Measurements from ENCODE around the gene CLIP2. TPM values are rescaled to one million over a fixed set of nuclear protein-coding genes. Genes with fewer than 3 reads are reported as not detected.

Gene CLIP2
- total and polyA plus RNA-seq, 3 experiments from 2014 or later, result 0.94 to 2.9 (median 2.4) TPM

- H3K4me1 ChIP-seq (ENCODE audit: insufficient read depth, low read length), result peaks cover 24% of the 10 kb centered on the region
- no peak overlapping the region for H3K27ac ChIP-seq (ENCODE audit: low read depth, low read length)
- no peaks in the 10 kb centered on the region for H3K27me3 ChIP-seq (ENCODE audit: insufficient read depth, low read length, poor library complexity, severe bottlenecking)
Observed at GRCh38 chr7:74288034-74288881, 949 bp upstream of the CLIP2 start.

GRCh38 chr7:74289659-74290552 lies 699 bp downstream of the CLIP2 start:
- Mint-ChIP-seq H3K4me3 (peak overlapping the region; percentile 55 to 87 (median 67)), H3K27me3 (peaks cover 0 to 3% of the 10 kb centered on the region in 2 donors), H3K9me3 (no peaks in the 10 kb centered on the region), H3K36me3 (peaks cover 0 to 1% (median 0%) of the 10 kb centered on the region in 3 donors), H3K27ac (no peak overlapping the region), H3K4me1 (peaks cover 18 to 27% (median 24%) of the 10 kb centered on the region in 3 donors)
- H3K4me1 ChIP-seq (ENCODE audit: insufficient read depth, low read length), result peaks cover 24% of the 10 kb centered on the region
- peak; percentile 15 to 62 (median 40) for DNase-seq
- H3K27me3 ChIP-seq (ENCODE audit: insufficient read depth, low read length, poor library complexity, severe bottlenecking), result no peaks in the 10 kb centered on the region
- no peaks in the 10 kb centered on the region for H3K9me3 ChIP-seq (ENCODE audit: low read length)
- CTCF ChIA-PET, result interaction anchor here (1.0 kb wide), 1 partner anchor 111 kb away, joined by 5 read pairs; no protein-coding TSS in a partner anchor
- H3K27ac ChIP-seq (ENCODE audit: low read depth, low read length), result no peak overlapping the region
- H3K36me3 ChIP-seq (ENCODE audit: insufficient read depth, low read length), result no peaks in the 10 kb centered on the region
- POLR2A ChIA-PET, result interaction anchor here (1.5 kb wide), 1 partner anchor 20 kb away, joined by 6 read pairs; no protein-coding TSS in a partner anchor
- peak overlapping the region; percentile 32 for H3K4me3 ChIP-seq (ENCODE audit: low read length)

More at GRCh38 chr7:74288034-74288881, 949 bp upstream of the CLIP2 start:
- Mint-ChIP-seq H3K4me1 (peaks cover 18 to 24% (median 23%) of the 10 kb centered on the region in 3 donors), H3K9me3 (no peaks in the 10 kb centered on the region), H3K4me3 (peak overlapping the region; percentile 86 to 93 (median 88)), H3K27me3 (peaks cover 4 to 11% of the 10 kb centered on the region in 2 donors), H3K36me3 (peaks cover 0 to 1% (median 0%) of the 10 kb centered on the region in 3 donors), H3K27ac (peak overlapping the region in 6 of 8 donors; percentile 50 to 91 (median 78))
- Histone ChIP-seq H3K36me3 (ENCODE audit: insufficient read depth, low read length) (no peaks in the 10 kb centered on the region), H3K9me3 (ENCODE audit: low read length) (no peaks in the 10 kb centered on the region), H3K4me3 (ENCODE audit: low read length) (peak overlapping the region; percentile 49)
- no peak for DNase-seq
- ChIA-PET POLR2A (interaction anchor here (1.0 to 1.5 kb wide), 2 partner anchors 17 to 18 kb away, joined by 3 to 6 read pairs; no protein-coding TSS in a partner anchor), CTCF (interaction anchor here (0.9 to 2.2 kb wide), 5 partner anchors 13 to 113 kb away, joined by 3 to 6 read pairs (median 4); no protein-coding TSS in a partner anchor)

GRCh38 chr7:74290553-74290950 lies 1.3 kb downstream of the CLIP2 start:
- peak overlapping the region; percentile 32 for H3K4me3 ChIP-seq (ENCODE audit: low read length)
- H3K36me3 Mint-ChIP-seq, result peaks cover 0 to 1% (median 0%) of the 10 kb centered on the region in 3 donors
- H3K36me3 ChIP-seq (ENCODE audit: insufficient read depth, low read length), result no peaks in the 10 kb centered on the region
- peaks cover 18 to 27% (median 24%) of the 10 kb centered on the region in 3 donors for H3K4me1 Mint-ChIP-seq
- H3K9me3 ChIP-seq (ENCODE audit: low read length), result no peaks in the 10 kb centered on the region
- peak overlapping the region; percentile 53 to 87 (median 70) for H3K4me3 Mint-ChIP-seq
- peaks cover 0 to 3% of the 10 kb centered on the region in 2 donors for H3K27me3 Mint-ChIP-seq
- H3K9me3 Mint-ChIP-seq, result no peaks in the 10 kb centered on the region
- POLR2A ChIA-PET, result no interaction called here
- H3K27me3 ChIP-seq (ENCODE audit: insufficient read depth, low read length, poor library complexity, severe bottlenecking), result no peaks in the 10 kb centered on the region
- no peak for DNase-seq
- CTCF ChIA-PET, result no interaction called here
- no peak overlapping the region for H3K27ac ChIP-seq (ENCODE audit: low read depth, low read length)
- peaks cover 24% of the 10 kb centered on the region for H3K4me1 ChIP-seq (ENCODE audit: insufficient read depth, low read length)
- H3K27ac Mint-ChIP-seq, result peak overlapping the region in 4 of 8 donors; percentile 8 to 96 (median 72)

- DNase-seq, result no peak
- Mint-ChIP-seq H3K27me3 (peaks cover 0 to 3% of the 10 kb centered on the region in 2 donors), H3K4me3 (peak overlapping the region; percentile 53 to 87 (median 70)), H3K4me1 (peaks cover 18 to 27% (median 24%) of the 10 kb centered on the region in 3 donors), H3K36me3 (peaks cover 0 to 1% (median 0%) of the 10 kb centered on the region in 3 donors), H3K9me3 (no peaks in the 10 kb centered on the region), H3K27ac (peak overlapping the region in 2 of 8 donors; percentile 8 to 17)
- H3K36me3 ChIP-seq (ENCODE audit: insufficient read depth, low read length), result no peaks in the 10 kb centered on the region
- peaks cover 24% of the 10 kb centered on the region for H3K4me1 ChIP-seq (ENCODE audit: insufficient read depth, low read length)
- ChIA-PET POLR2A (interaction anchor here (0.6 kb wide), 1 partner anchor 551 kb away, joined by 9 read pairs; no protein-coding TSS in a partner anchor), CTCF (no interaction called here)
- H3K27ac ChIP-seq (ENCODE audit: low read depth, low read length), result no peak overlapping the region
- H3K4me3 ChIP-seq (ENCODE audit: low read length), result no peak overlapping the region
- no peaks in the 10 kb centered on the region for H3K9me3 ChIP-seq (ENCODE audit: low read length)
- no peaks in the 10 kb centered on the region for H3K27me3 ChIP-seq (ENCODE audit: insufficient read depth, low read length, poor library complexity, severe bottlenecking)
Observed at GRCh38 chr7:74290981-74291441, 1.8 kb downstream of the CLIP2 start.

GRCh38 chr7:74291535-74291934 lies 2.3 kb downstream of the CLIP2 start:
- peaks cover 0 to 1% (median 0%) of the 10 kb centered on the region in 3 donors for H3K36me3 Mint-ChIP-seq

GRCh38 chr7:74292757-74293576 lies 3.8 kb downstream of the CLIP2 start:
- H3K4me3 Mint-ChIP-seq, result peak overlapping the region in 1 of 7 donors; percentile 78
- H3K36me3 ChIP-seq (ENCODE audit: insufficient read depth, low read length), result no peaks in the 10 kb centered on the region
- CTCF ChIA-PET, result interaction anchor here (0.7 kb wide), 1 partner anchor 108 kb away, joined by 3 read pairs; no protein-coding TSS in a partner anchor
- H3K36me3 Mint-ChIP-seq, result peaks cover 0 to 1% (median 0%) of the 10 kb centered on the region in 3 donors
- no peaks in the 10 kb centered on the region for H3K27me3 ChIP-seq (ENCODE audit: insufficient read depth, low read length, poor library complexity, severe bottlenecking)
- peaks cover 21% of the 10 kb centered on the region for H3K4me1 ChIP-seq (ENCODE audit: insufficient read depth, low read length)
- no peak overlapping the region for H3K4me3 ChIP-seq (ENCODE audit: low read length)
- H3K9me3 ChIP-seq (ENCODE audit: low read length), result no peaks in the 10 kb centered on the region
- DNase-seq, result no peak
- no peaks in the 10 kb centered on the region for H3K9me3 Mint-ChIP-seq
- peak overlapping the region in 1 of 8 donors; percentile 61 for H3K27ac Mint-ChIP-seq
- no peaks in the 10 kb centered on the region for H3K27me3 Mint-ChIP-seq
- peaks cover 18 to 26% (median 23%) of the 10 kb centered on the region in 3 donors for H3K4me1 Mint-ChIP-seq
- H3K27ac ChIP-seq (ENCODE audit: low read depth, low read length), result no peak overlapping the region
- POLR2A ChIA-PET, result no interaction called here

More at GRCh38 chr7:74291535-74291934, 2.3 kb downstream of the CLIP2 start:
- H3K27ac Mint-ChIP-seq, result peak overlapping the region in 3 of 8 donors; percentile 5 to 85 (median 51)
- DNase-seq, result no peak
- no peaks in the 10 kb centered on the region for H3K9me3 Mint-ChIP-seq
- peaks cover 18 to 27% (median 24%) of the 10 kb centered on the region in 3 donors for H3K4me1 Mint-ChIP-seq
- POLR2A ChIA-PET, result interaction anchor here (0.6 kb wide), 1 partner anchor 552 kb away, joined by 9 read pairs; no protein-coding TSS in a partner anchor
- H3K27ac ChIP-seq (ENCODE audit: low read depth, low read length), result no peak overlapping the region
- no peaks in the 10 kb centered on the region for H3K27me3 ChIP-seq (ENCODE audit: insufficient read depth, low read length, poor library complexity, severe bottlenecking)
- CTCF ChIA-PET, result no interaction called here
- no peak overlapping the region for H3K4me3 ChIP-seq (ENCODE audit: low read length)
- H3K4me3 Mint-ChIP-seq, result peak overlapping the region in 6 of 7 donors; percentile 20 to 55 (median 45)
- H3K36me3 ChIP-seq (ENCODE audit: insufficient read depth, low read length), result no peaks in the 10 kb centered on the region
- peaks cover 0 to 3% of the 10 kb centered on the region in 2 donors for H3K27me3 Mint-ChIP-seq
- H3K4me1 ChIP-seq (ENCODE audit: insufficient read depth, low read length), result peaks cover 24% of the 10 kb centered on the region
- H3K9me3 ChIP-seq (ENCODE audit: low read length), result no peaks in the 10 kb centered on the region

GRCh38 chr7:74293577-74293908 lies 4.3 kb downstream of the CLIP2 start:
- Mint-ChIP-seq H3K27me3 (no peaks in the 10 kb centered on the region), H3K36me3 (peaks cover 0 to 1% (median 0%) of the 10 kb centered on the region in 3 donors), H3K4me3 (no peak overlapping the region), H3K9me3 (no peaks in the 10 kb centered on the region), H3K27ac (no peak overlapping the region), H3K4me1 (peaks cover 12 to 20% (median 17%) of the 10 kb centered on the region in 3 donors)
- H3K36me3 ChIP-seq (ENCODE audit: insufficient read depth, low read length), result no peaks in the 10 kb centered on the region
- H3K27ac ChIP-seq (ENCODE audit: low read depth, low read length), result no peak overlapping the region
- peaks cover 15% of the 10 kb centered on the region for H3K4me1 ChIP-seq (ENCODE audit: insufficient read depth, low read length)
- no peak for DNase-seq
- no peaks in the 10 kb centered on the region for H3K27me3 ChIP-seq (ENCODE audit: insufficient read depth, low read length, poor library complexity, severe bottlenecking)
- CTCF ChIA-PET, result no interaction called here
- POLR2A ChIA-PET, result no interaction called here
- no peaks in the 10 kb centered on the region for H3K9me3 ChIP-seq (ENCODE audit: low read length)
- H3K4me3 ChIP-seq (ENCODE audit: low read length), result no peak overlapping the region
